ENCODE results near the gene SMG7.
A peak's percentile ranks its signal among the peaks of the same experiment; 100 is the strongest.

The SMG7 gene

GRCh38 chr1:183580281-183580682 is 108.0 kb downstream of the SMG7 start (continued):
- no peak for TF ChIP-seq ZNF645 (tag by site-specific recombination; IDR thresholded peaks at IDR 0.05)
- TF ChIP-seq ZNF335 (tag by site-specific recombination; conservative IDR thresholded peaks at IDR 0.05), result peak; percentile 28; the same call in 1 of the 2 replicates
- no peak for TF ChIP-seq ZNF596 (tag by site-specific recombination; IDR thresholded peaks at IDR 0.05)
- no peak for TF ChIP-seq ZNF423 (tag by site-specific recombination; IDR thresholded peaks at IDR 0.05)
- no peak for TF ChIP-seq ZNF157 (tag by site-specific recombination; IDR thresholded peaks at IDR 0.05)
- no peak for TF ChIP-seq GLIS1 (tag by site-specific recombination; IDR thresholded peaks at IDR 0.05)
- TF ChIP-seq OVOL3 (tag by site-specific recombination; IDR thresholded peaks at IDR 0.05), result no peak
- no peak for TF ChIP-seq ZNF433 (tag by site-specific recombination; IDR thresholded peaks at IDR 0.05; ENCODE audit: low read depth)
- no peak for TF ChIP-seq ZNF248 (tag by site-specific recombination; IDR thresholded peaks at IDR 0.05)
- no peak for TF ChIP-seq ZNF211 (tag by site-specific recombination; IDR thresholded peaks at IDR 0.05; ENCODE audit: low read depth)

- POLR2A ChIA-PET, result no interaction called here
- H3K4me3 ChIP-seq (ENCODE audit: low read depth, low read length), result no peak overlapping the region
- no peak overlapping the region for H3K27ac ChIP-seq (ENCODE audit: extremely low read depth, low read depth, low read length)
- no peaks in the 10 kb centered on the region for H3K36me3 ChIP-seq (ENCODE audit: control insufficient read depth in 2 of 2, insufficient read depth in 1 of 2, low read length in 2 of 2)
- no peaks in the 10 kb centered on the region for H3K4me1 ChIP-seq (ENCODE audit: control insufficient read depth, insufficient read depth, low read length)
- TF ChIP-seq ZNF24 (tag by site-specific recombination; IDR thresholded peaks at IDR 0.05) (no peak), MEIS1 (CRISPR knock-in tag; IDR thresholded peaks at IDR 0.05; ENCODE audit: borderline replicate concordance) (no peak), ZNF146 (tag by site-specific recombination; IDR thresholded peaks at IDR 0.05) (no peak), ZNF19 (tag by site-specific recombination; IDR thresholded peaks at IDR 0.05; ENCODE audit: low read depth) (no peak), KLF17 (tag by site-specific recombination; IDR thresholded peaks at IDR 0.05) (no peak), OVOL3 (tag by site-specific recombination; IDR thresholded peaks at IDR 0.05) (no peak), ZIC2 (tag by site-specific recombination; IDR thresholded peaks at IDR 0.05) (no peak), EGR2 (tag by site-specific recombination; IDR thresholded peaks at IDR 0.05; ENCODE audit: low read depth) (no peak), HOXC10 (CRISPR knock-in tag; IDR thresholded peaks at IDR 0.05) (no peak), ZNF561 (tag by site-specific recombination; IDR thresholded peaks at IDR 0.05; ENCODE audit: borderline replicate concordance) (no peak), HOXD13 (CRISPR knock-in tag; IDR thresholded peaks at IDR 0.05; ENCODE audit: borderline replicate concordance) (no peak), ZNF549 (tag by site-specific recombination; IDR thresholded peaks at IDR 0.05) (no peak), ZNF692 (tag by site-specific recombination; IDR thresholded peaks at IDR 0.05) (no peak), KLF8 (tag by site-specific recombination; IDR thresholded peaks at IDR 0.05) (no peak), ZNF140 (tag by site-specific recombination; IDR thresholded peaks at IDR 0.05) (no peak)
- no peaks in the 10 kb centered on the region for H3K9me3 ChIP-seq (ENCODE audit: control insufficient read depth, insufficient read depth, low read depth, low read length)
- CTCF ChIA-PET, result interaction anchor here (0.5 to 0.8 kb wide), 3 partner anchors 9 to 333 kb away, joined by 3 to 4 read pairs (median 4); no protein-coding TSS in a partner anchor
Observed at GRCh38 chr1:183582021-183582713, 109.9 kb downstream of the SMG7 start.

Data from HEK293 (cell line).